Measurements from ENCODE around the gene OCRL.
"Not testable (repeated sequence)": the region's sequence is repeated elsewhere in the genome, so short reads cannot be mapped to it uniquely, and the experiment has no call there.

OCRL gene

DNA sequence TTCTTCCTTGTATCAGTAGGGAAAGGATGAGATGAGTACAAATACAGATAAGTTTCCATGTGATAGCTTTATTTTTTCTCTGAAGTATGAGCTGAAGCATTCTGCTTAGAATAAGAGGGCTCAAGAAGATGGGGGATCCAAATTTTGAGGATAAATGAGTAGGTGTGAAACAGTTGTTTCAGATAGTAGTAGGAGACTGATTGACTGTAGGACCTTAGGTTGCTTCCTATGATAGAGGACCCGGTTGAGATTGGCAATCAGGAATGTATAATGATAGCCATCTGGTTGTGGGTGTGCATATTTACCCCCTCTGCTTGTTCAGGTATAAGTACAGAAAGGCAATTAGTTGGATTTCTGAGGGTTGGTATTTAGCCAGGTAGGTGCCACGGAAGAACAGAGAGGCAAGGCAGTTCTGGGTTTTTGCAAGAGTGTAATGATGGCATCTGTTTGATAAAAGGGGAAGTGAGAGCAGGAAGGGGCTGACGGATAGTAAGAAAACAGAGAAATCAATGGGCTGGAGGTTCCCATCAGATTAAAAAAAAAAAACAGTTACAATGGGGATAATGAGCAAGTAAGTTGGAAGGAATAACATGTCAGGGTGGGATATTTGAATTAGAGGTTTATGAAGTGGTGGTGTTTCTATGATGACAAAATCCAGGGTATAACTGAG, 13.7 kb downstream of the OCRL start:
- Histone ChIP-seq H3K27ac (peak overlapping the region; percentile 61), H3K27me3 (no peaks in the 10 kb centered on the region), H3K4me3 (ENCODE audit: low read depth in 1 of 2, low read length in 1 of 2) (no peak overlapping the region), H3K9me3 (no peaks in the 10 kb centered on the region), H3K36me3 (no peaks in the 10 kb centered on the region), H3K4me1 (ENCODE audit: control insufficient read depth in 1 of 2, insufficient read depth in 1 of 2, low read depth in 1 of 2, low read length in 1 of 2) (peaks cover 9 to 11% of the 10 kb centered on the region in 2 experiments)
- TF ChIP-seq, protein P1, sequence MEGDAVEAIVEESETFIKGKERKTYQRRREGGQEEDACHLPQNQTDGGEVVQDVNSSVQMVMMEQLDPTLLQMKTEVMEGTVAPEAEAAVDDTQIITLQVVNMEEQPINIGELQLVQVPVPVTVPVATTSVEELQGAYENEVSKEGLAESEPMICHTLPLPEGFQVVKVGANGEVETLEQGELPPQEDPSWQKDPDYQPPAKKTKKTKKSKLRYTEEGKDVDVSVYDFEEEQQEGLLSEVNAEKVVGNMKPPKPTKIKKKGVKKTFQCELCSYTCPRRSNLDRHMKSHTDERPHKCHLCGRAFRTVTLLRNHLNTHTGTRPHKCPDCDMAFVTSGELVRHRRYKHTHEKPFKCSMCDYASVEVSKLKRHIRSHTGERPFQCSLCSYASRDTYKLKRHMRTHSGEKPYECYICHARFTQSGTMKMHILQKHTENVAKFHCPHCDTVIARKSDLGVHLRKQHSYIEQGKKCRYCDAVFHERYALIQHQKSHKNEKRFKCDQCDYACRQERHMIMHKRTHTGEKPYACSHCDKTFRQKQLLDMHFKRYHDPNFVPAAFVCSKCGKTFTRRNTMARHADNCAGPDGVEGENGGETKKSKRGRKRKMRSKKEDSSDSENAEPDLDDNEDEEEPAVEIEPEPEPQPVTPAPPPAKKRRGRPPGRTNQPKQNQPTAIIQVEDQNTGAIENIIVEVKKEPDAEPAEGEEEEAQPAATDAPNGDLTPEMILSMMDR (IDR thresholded peaks at IDR 0.05), result no peak

DNA sequence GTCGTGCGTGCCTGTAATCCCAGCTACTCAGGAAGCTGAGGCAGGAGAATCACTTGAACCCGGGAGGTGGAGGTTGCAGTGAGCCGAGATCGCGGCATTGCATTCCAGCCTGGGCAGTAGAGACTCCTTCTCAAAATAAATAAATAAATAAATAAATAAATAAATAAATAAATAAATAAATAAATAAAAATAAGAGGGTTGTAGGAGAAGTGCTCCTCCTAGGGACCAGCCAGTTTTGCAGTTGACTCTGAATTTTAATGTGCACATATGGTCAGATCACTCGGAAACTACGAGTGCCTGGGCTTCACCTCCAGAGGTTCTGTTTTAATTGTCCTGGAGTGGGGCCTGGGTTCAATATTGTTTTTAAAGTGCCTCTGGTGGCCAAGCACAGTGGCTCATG, 14.8 kb downstream of the OCRL start:
- not testable (repeated sequence) for H3K27me3 ChIP-seq; H3K36me3 ChIP-seq; H3K9me3 ChIP-seq; H3K27ac ChIP-seq; H3K4me3 ChIP-seq (ENCODE audit: low read depth in 1 of 2, low read length in 1 of 2)
- H3K4me1 ChIP-seq (ENCODE audit: control insufficient read depth in 1 of 2, insufficient read depth in 1 of 2, low read depth in 1 of 2, low read length in 1 of 2), result peaks cover 9 to 11% of the 10 kb centered on the region in 2 experiments

DNA sequence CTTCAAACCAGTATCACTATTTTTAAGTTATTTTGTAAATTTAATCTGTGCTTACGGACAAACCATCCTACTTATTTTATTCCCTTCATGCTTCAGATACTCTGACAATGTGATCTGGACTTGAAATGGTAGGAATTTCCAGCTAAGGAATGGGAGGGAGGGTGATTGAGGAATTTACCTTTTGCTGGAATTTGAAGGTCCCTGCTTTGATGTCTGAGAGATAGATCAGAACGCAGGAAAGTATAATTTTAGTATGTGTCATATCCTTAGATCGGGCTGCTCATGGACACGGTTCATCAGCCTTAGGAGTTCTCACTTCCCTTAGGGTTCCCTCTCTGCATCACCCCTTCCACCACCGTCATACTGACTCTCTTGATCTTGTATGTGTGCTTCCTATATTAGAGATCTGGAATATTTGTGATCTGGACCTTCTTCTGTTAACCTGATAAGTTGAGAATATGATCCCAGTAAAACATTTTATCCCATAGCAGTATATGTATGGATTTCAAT, 16.8 kb downstream of the OCRL start:
- H3K36me3 ChIP-seq, result peaks cover 10% of the 10 kb centered on the region
- no peak overlapping the region for H3K4me3 ChIP-seq (ENCODE audit: low read depth in 1 of 2, low read length in 1 of 2)
- peaks cover 9 to 11% of the 10 kb centered on the region in 2 experiments for H3K4me1 ChIP-seq (ENCODE audit: control insufficient read depth in 1 of 2, insufficient read depth in 1 of 2, low read depth in 1 of 2, low read length in 1 of 2)
- H3K27me3 ChIP-seq, result no peaks in the 10 kb centered on the region
- TF ChIP-seq, protein P1 (IDR thresholded peaks at IDR 0.05), result no peak
- H3K27ac ChIP-seq, result no peak overlapping the region
- H3K9me3 ChIP-seq, result no peaks in the 10 kb centered on the region

DNA sequence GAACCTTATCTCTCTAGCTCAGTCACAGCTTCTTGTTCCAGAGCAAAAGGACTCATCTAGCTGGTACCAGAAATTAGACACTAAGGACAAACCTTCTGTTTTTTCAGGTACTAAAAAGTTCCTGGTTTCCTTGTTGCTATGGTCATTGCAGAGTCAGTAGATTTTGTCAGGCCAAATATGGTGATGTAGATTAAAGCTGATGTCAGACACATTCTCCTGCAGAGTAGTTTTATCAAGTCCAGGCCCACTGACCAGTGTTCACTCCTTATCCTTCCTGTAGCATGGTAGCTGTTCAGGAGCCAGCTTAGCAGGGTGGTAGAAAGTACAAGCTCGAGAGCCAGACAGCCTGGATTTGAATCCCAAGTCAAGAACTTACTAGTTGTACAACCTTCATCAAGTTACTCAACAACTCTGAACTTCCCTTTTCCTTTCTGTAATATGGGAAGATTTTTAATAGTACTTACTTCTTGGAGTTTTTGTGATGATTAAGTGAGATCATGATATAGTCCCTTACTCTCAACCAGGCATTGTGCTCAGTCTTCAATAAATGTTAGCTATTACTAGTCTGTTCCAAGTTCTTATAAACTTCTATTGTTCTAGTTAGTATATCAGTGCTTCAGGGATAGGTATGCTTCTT, 17.9 kb downstream of the OCRL start:
- peaks cover 21% of the 10 kb centered on the region for H3K36me3 ChIP-seq

DNA sequence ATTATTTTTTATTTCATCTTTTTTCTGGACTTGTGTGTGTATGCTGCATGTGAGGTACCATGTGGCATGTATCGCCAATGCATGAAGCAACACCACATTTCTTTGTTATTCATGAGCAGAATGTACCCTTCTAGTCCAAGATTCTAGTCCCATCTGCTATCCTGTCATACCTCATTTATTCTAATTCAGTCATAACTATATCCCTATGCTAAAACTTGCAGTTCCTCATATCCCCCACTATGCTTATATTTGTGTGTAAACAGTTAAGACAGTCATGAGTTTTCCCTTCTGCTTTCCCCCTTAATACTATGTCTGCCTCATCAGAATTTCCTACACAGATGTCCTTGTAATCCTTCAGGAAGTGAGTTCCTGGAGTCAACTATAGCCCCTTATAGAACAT, 19.7 kb downstream of the OCRL start:
- Histone ChIP-seq H3K36me3 (peaks cover 23% of the 10 kb centered on the region), H3K4me1 (ENCODE audit: control insufficient read depth in 1 of 2, insufficient read depth in 1 of 2, low read depth in 1 of 2, low read length in 1 of 2) (no peaks in the 10 kb centered on the region), H3K9me3 (no peaks in the 10 kb centered on the region), H3K27me3 (no peaks in the 10 kb centered on the region), H3K27ac (no peak overlapping the region), H3K4me3 (ENCODE audit: low read depth in 1 of 2, low read length in 1 of 2) (no peak overlapping the region)
- TF ChIP-seq, protein P1 (IDR thresholded peaks at IDR 0.05), result no peak

More for the DNA sequence above, 17.9 kb downstream of the OCRL start:
- H3K9me3 ChIP-seq, result no peaks in the 10 kb centered on the region
- TF ChIP-seq, protein P1 (IDR thresholded peaks at IDR 0.05), result no peak
- H3K27me3 ChIP-seq, result no peaks in the 10 kb centered on the region
- H3K27ac ChIP-seq, result no peak overlapping the region
- H3K4me1 ChIP-seq (ENCODE audit: control insufficient read depth in 1 of 2, insufficient read depth in 1 of 2, low read depth in 1 of 2, low read length in 1 of 2), result peaks cover 9 to 11% of the 10 kb centered on the region in 2 experiments
- no peak overlapping the region for H3K4me3 ChIP-seq (ENCODE audit: low read depth in 1 of 2, low read length in 1 of 2)

DNA sequence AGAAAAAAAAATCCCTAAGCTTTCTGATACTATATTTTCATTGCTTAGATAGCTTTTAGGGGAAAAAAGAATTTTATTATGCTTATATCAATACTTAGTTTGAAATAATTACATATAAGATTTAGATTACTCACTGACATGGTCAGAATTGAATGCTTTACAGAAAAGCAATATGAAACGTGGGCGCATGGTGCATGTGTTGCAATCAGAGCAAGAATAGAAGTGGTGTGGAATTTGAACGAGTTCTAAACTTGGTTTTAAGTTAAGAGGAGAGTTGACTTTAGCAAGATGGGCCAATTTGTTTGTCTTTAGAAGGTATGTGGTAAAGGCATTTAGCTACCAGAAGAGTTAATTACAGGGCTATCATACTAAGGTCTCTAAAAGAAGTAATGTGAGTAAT, 21.4 kb downstream of the OCRL start:
- H3K27me3 ChIP-seq, result no peaks in the 10 kb centered on the region
- no peaks in the 10 kb centered on the region for H3K4me1 ChIP-seq (ENCODE audit: control insufficient read depth in 1 of 2, insufficient read depth in 1 of 2, low read depth in 1 of 2, low read length in 1 of 2)
- H3K4me3 ChIP-seq (ENCODE audit: low read depth in 1 of 2, low read length in 1 of 2), result no peak overlapping the region
- TF ChIP-seq, protein P1 (IDR thresholded peaks at IDR 0.05), result no peak
- H3K27ac ChIP-seq, result no peak overlapping the region
- H3K36me3 ChIP-seq, result peaks cover 23% of the 10 kb centered on the region
- H3K9me3 ChIP-seq, result no peaks in the 10 kb centered on the region

DNA sequence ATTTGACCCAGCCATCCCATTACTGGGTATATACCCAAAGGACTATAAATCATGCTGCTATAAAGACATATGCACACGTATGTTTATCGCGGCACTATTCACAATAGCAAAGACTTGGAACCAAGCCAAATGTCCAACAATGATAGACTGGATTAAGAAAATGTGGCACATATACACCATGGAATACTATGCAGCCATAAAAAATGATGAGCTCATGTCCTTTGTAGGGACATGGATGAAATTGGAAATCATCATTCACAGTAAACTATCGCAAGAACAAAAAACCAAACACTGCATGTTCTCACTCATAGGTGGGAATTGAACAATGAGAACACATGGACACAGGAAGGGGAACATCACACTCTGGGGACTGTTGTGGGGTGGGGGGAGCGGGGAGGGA, 24.3 kb downstream of the OCRL start:
- H3K9me3 ChIP-seq; H3K4me3 ChIP-seq (ENCODE audit: low read depth in 1 of 2, low read length in 1 of 2); H3K27ac ChIP-seq; H3K27me3 ChIP-seq; H3K4me1 ChIP-seq (ENCODE audit: control insufficient read depth in 1 of 2, insufficient read depth in 1 of 2, low read depth in 1 of 2, low read length in 1 of 2): not testable (repeated sequence)
- H3K36me3 ChIP-seq, result peaks cover 32% of the 10 kb centered on the region

Measured in neutrophil (primary cell).